Fibroblast of lung (primary cell): ENCODE results near the gene GRIK4. TPM values are rescaled to one million over a fixed set of nuclear protein-coding genes. Genes with fewer than 3 reads are reported as not detected.

ENCODE experiments used
- DNase-seq, 2 donors: peaks; one replicate each; pipeline versions ENCODE4 v3.0.0 to v3.0.0-alpha.2; 2010; ENCODE audit warnings: low read depth in 2 of 2
- H2AFZ ChIP-seq: 2 replicates; pipeline ENCODE4 v1.5.1; 2012; ENCODE audit warnings: low read length, control low read depth, inconsistent platforms
- H3K27ac ChIP-seq: 2 replicates; pipeline ENCODE4 v1.5.1; 2011; ENCODE audit warnings: low read length, control low read depth; ENCODE audit not compliant: insufficient read depth
- H3K27me3 ChIP-seq: 2 replicates; pipeline ENCODE4 v1.5.1; 2011; ENCODE audit warnings: mild to moderate bottlenecking, low read length; ENCODE audit not compliant: control insufficient read depth, insufficient read depth
- H3K36me3 ChIP-seq: 2 replicates; pipeline ENCODE4 v1.5.1; 2011; ENCODE audit warnings: low read length; ENCODE audit not compliant: control insufficient read depth, insufficient read depth
- H3K4me1 ChIP-seq: 2 replicates; pipeline ENCODE4 v1.5.1; 2011; ENCODE audit warnings: low read length; ENCODE audit not compliant: control insufficient read depth, insufficient read depth; ENCODE audit errors: extremely low read depth
- H3K4me2 ChIP-seq: 2 replicates; pipeline ENCODE4 v1.5.1; 2011; ENCODE audit warnings: low read length, control low read depth; ENCODE audit not compliant: insufficient read depth; ENCODE audit errors: extremely low read depth
- H3K4me3 ChIP-seq, 4 experiments: fragments of 200-600 bp in 1 of 4; sonication (generic) in 1 of 4; replicated peaks in 1 of 4; 2 replicates each; pipeline ENCODE4 v1.5.1; 2011 to 2016; ENCODE audit warnings: low read length in 4 of 4, low read depth in 3 of 4, mild to moderate bottlenecking in 3 of 4, control low read depth in 2 of 4, inconsistent platforms in 1 of 4, mixed read lengths in 1 of 4; ENCODE audit not compliant: insufficient read depth in 1 of 4; ENCODE audit errors: control extremely low read depth in 1 of 4
- H3K79me2 ChIP-seq: 2 replicates; pipeline ENCODE4 v1.5.1; 2012; ENCODE audit warnings: mild to moderate bottlenecking, low read length, inconsistent platforms; ENCODE audit not compliant: control insufficient read depth, insufficient read depth
- H3K9ac ChIP-seq: 2 replicates; pipeline ENCODE4 v1.5.1; 2011; ENCODE audit warnings: mild to moderate bottlenecking, low read length, control low read depth; ENCODE audit not compliant: insufficient read depth
- H3K9me3 ChIP-seq: 2 replicates; pipeline ENCODE4 v1.5.1; 2012; ENCODE audit warnings: low read depth, low read length; ENCODE audit not compliant: control insufficient read depth, insufficient read depth
- H4K20me1 ChIP-seq: 2 replicates; pipeline ENCODE4 v1.5.1; 2011; ENCODE audit warnings: low read length; ENCODE audit not compliant: control insufficient read depth, insufficient read depth; ENCODE audit errors: extremely low read depth
- CTCF ChIP-seq, 2 donors: IDR thresholded peaks in 1 of 2; conservative IDR thresholded peaks in 1 of 2; 1 replicate in 1 of 2; 2 replicates in 1 of 2; pipeline ENCODE4 v1.5.1; 2011 to 2012; ENCODE audit warnings: low read length in 2 of 2, control low read depth in 1 of 2, inconsistent platforms in 1 of 2, low read depth in 1 of 2, mild to moderate bottlenecking in 1 of 2
- EZH2 ChIP-seq: IDR thresholded peaks from 2 replicates; pipeline ENCODE4 v1.5.1; 2012; ENCODE audit warnings: low read length, control low read depth, mild to moderate bottlenecking; ENCODE audit errors: missing control alignments
- polyA plus RNA-seq, 2 donors: library from polyadenylated mRNA; depleted of rRNA in 1 of 2; stranded (reverse) in 1 of 2; unstranded in 1 of 2; fragments of >200 nt; gene quantifications; 2 replicates each; pipeline ENCODE4 v1.2.1, GENCODE V29; 2011 to 2012; ENCODE audit warnings: missing spikeins in 1 of 2
- total RNA-seq: library from RNA; depleted of rRNA; stranded (reverse); fragments of >200 nt; gene quantifications from 2 replicates; pipeline ENCODE4 v1.2.1, GENCODE V29; 2014

The GRIK4 gene
- total and polyA plus RNA-seq, 2 donors (not counting 1 experiment from before 2014, with no cell fraction given) = 0.17 to 1.5 TPM

GRCh38 chr11:120589376-120589775, 77.8 kb downstream of the GRIK4 start:
- H3K4me2 ChIP-seq = no peak overlapping the region
- H3K79me2 ChIP-seq = no peaks in the 10 kb centered on the region
- H3K4me1 ChIP-seq = no peaks in the 10 kb centered on the region
- no peak overlapping the region for H2AFZ ChIP-seq
- no peak overlapping the region for H3K27ac ChIP-seq
- TF ChIP-seq CTCF (conservative IDR thresholded peaks at IDR 0.05 in 1 of 2, IDR thresholded peaks at IDR 0.05 in 1 of 2; ENCODE audit: low read depth in 1 of 2, low read length in 2 of 2) (no peak), EZH2 (no peak)
- H3K36me3 ChIP-seq = no peaks in the 10 kb centered on the region
- DNase-seq = no peak
- no peak overlapping the region for H3K9ac ChIP-seq
- no peaks in the 10 kb centered on the region for H4K20me1 ChIP-seq
- H3K4me3 ChIP-seq = no peak overlapping the region
- no peaks in the 10 kb centered on the region for H3K9me3 ChIP-seq
- no peaks in the 10 kb centered on the region for H3K27me3 ChIP-seq

GRCh38 chr11:120590472-120590871, 78.9 kb downstream of the GRIK4 start:
- peak; percentile 31 to 65 for DNase-seq
- TF ChIP-seq EZH2 (no peak), CTCF (conservative IDR thresholded peaks at IDR 0.05 in 1 of 2, IDR thresholded peaks at IDR 0.05 in 1 of 2; ENCODE audit: low read depth in 1 of 2, low read length in 2 of 2) (no peak)

DNA sequence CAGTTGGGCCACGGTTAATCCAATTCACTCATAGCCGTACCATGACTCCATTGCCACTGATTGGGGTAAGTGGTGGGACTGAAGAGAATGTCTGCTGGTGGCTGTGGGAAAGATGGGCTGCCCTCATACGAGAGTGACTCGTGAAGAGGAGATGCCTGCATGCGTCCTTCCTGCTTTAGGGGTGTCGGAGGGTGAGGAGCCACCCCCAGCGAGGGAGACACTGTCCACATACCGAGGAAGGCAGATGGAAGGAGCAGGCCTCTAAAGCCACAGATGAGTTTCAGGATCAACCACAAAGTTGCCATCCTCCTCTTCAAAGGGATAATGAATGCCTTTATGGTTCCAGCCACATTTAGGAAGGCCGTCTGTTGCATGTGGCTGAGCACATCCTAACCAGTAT, 83.2 kb downstream of the GRIK4 start:
- peaks cover 3% of the 10 kb centered on the region for H3K27me3 ChIP-seq
- no peak for DNase-seq
- H3K36me3 ChIP-seq = no peaks in the 10 kb centered on the region
- H3K4me3 ChIP-seq = no peak overlapping the region
- H2AFZ ChIP-seq = no peak overlapping the region
- H3K9ac ChIP-seq = no peak overlapping the region
- TF ChIP-seq EZH2 (no peak), CTCF (conservative IDR thresholded peaks at IDR 0.05 in 1 of 2, IDR thresholded peaks at IDR 0.05 in 1 of 2; ENCODE audit: low read depth in 1 of 2, low read length in 2 of 2) (no peak)
- no peaks in the 10 kb centered on the region for H3K9me3 ChIP-seq
- no peaks in the 10 kb centered on the region for H3K79me2 ChIP-seq
- H3K4me1 ChIP-seq = no peaks in the 10 kb centered on the region
- H4K20me1 ChIP-seq = no peaks in the 10 kb centered on the region
- no peak overlapping the region for H3K4me2 ChIP-seq
- H3K27ac ChIP-seq = no peak overlapping the region

More at GRCh38 chr11:120590472-120590871, 78.9 kb downstream of the GRIK4 start:
- H3K79me2 ChIP-seq = no peaks in the 10 kb centered on the region
- H3K9me3 ChIP-seq = no peaks in the 10 kb centered on the region
- H2AFZ ChIP-seq = no peak overlapping the region
- H3K9ac ChIP-seq = no peak overlapping the region
- H4K20me1 ChIP-seq = no peaks in the 10 kb centered on the region
- H3K36me3 ChIP-seq = no peaks in the 10 kb centered on the region
- H3K27me3 ChIP-seq = no peaks in the 10 kb centered on the region
- no peaks in the 10 kb centered on the region for H3K4me1 ChIP-seq
- no peak overlapping the region for H3K4me3 ChIP-seq
- H3K4me2 ChIP-seq = no peak overlapping the region
- no peak overlapping the region for H3K27ac ChIP-seq
